Fibroblast of lung (primary cell): ENCODE data around the gene DNAH14. TPM values are rescaled to one million over a fixed set of nuclear protein-coding genes. Genes with fewer than 3 reads are reported as not detected.
"Not testable (repeated sequence)": the region's sequence is repeated elsewhere in the genome, so short reads cannot be mapped to it uniquely, and the experiment has no call there.

Experiments
- DNase-seq, 2 donors: peaks; one replicate each; pipeline versions ENCODE4 v3.0.0 to v3.0.0-alpha.2; 2010; ENCODE audit warnings: low read depth in 2 of 2
- H2AFZ ChIP-seq: 2 replicates; pipeline ENCODE4 v1.5.1; 2012; ENCODE audit warnings: low read length, control low read depth, inconsistent platforms
- H3K27ac ChIP-seq: 2 replicates; pipeline ENCODE4 v1.5.1; 2011; ENCODE audit warnings: low read length, control low read depth; ENCODE audit not compliant: insufficient read depth
- H3K27me3 ChIP-seq: 2 replicates; pipeline ENCODE4 v1.5.1; 2011; ENCODE audit warnings: mild to moderate bottlenecking, low read length; ENCODE audit not compliant: control insufficient read depth, insufficient read depth
- H3K36me3 ChIP-seq: 2 replicates; pipeline ENCODE4 v1.5.1; 2011; ENCODE audit warnings: low read length; ENCODE audit not compliant: control insufficient read depth, insufficient read depth
- H3K4me1 ChIP-seq: 2 replicates; pipeline ENCODE4 v1.5.1; 2011; ENCODE audit warnings: low read length; ENCODE audit not compliant: control insufficient read depth, insufficient read depth; ENCODE audit errors: extremely low read depth
- H3K4me2 ChIP-seq: 2 replicates; pipeline ENCODE4 v1.5.1; 2011; ENCODE audit warnings: low read length, control low read depth; ENCODE audit not compliant: insufficient read depth; ENCODE audit errors: extremely low read depth
- H3K4me3 ChIP-seq, 4 experiments: fragments of 200-600 bp in 1 of 4; sonication (generic) in 1 of 4; replicated peaks in 1 of 4; 2 replicates each; pipeline ENCODE4 v1.5.1; 2011 to 2016; ENCODE audit warnings: low read length in 4 of 4, low read depth in 3 of 4, mild to moderate bottlenecking in 3 of 4, control low read depth in 2 of 4, inconsistent platforms in 1 of 4, mixed read lengths in 1 of 4; ENCODE audit not compliant: insufficient read depth in 1 of 4; ENCODE audit errors: control extremely low read depth in 1 of 4
- H3K79me2 ChIP-seq: 2 replicates; pipeline ENCODE4 v1.5.1; 2012; ENCODE audit warnings: mild to moderate bottlenecking, low read length, inconsistent platforms; ENCODE audit not compliant: control insufficient read depth, insufficient read depth
- H3K9ac ChIP-seq: 2 replicates; pipeline ENCODE4 v1.5.1; 2011; ENCODE audit warnings: mild to moderate bottlenecking, low read length, control low read depth; ENCODE audit not compliant: insufficient read depth
- H3K9me3 ChIP-seq: 2 replicates; pipeline ENCODE4 v1.5.1; 2012; ENCODE audit warnings: low read depth, low read length; ENCODE audit not compliant: control insufficient read depth, insufficient read depth
- H4K20me1 ChIP-seq: 2 replicates; pipeline ENCODE4 v1.5.1; 2011; ENCODE audit warnings: low read length; ENCODE audit not compliant: control insufficient read depth, insufficient read depth; ENCODE audit errors: extremely low read depth
- EZH2 ChIP-seq: IDR thresholded peaks from 2 replicates; pipeline ENCODE4 v1.5.1; 2012; ENCODE audit warnings: low read length, control low read depth, mild to moderate bottlenecking; ENCODE audit errors: missing control alignments
- polyA plus RNA-seq, 2 donors: library from polyadenylated mRNA; depleted of rRNA in 1 of 2; stranded (reverse) in 1 of 2; unstranded in 1 of 2; fragments of >200 nt; gene quantifications; 2 replicates each; pipeline ENCODE4 v1.2.1, GENCODE V29; 2011 to 2012; ENCODE audit warnings: missing spikeins in 1 of 2
- total RNA-seq: library from RNA; depleted of rRNA; stranded (reverse); fragments of >200 nt; gene quantifications from 2 replicates; pipeline ENCODE4 v1.2.1, GENCODE V29; 2014
- TF ChIP-seq, protein P1 (sequence below), 2 donors: IDR thresholded peaks in 1 of 2; conservative IDR thresholded peaks in 1 of 2; 1 replicate in 1 of 2; 2 replicates in 1 of 2; pipeline ENCODE4 v1.5.1; 2011 to 2012; ENCODE audit warnings: low read length in 2 of 2, control low read depth in 1 of 2, inconsistent platforms in 1 of 2, low read depth in 1 of 2, mild to moderate bottlenecking in 1 of 2

Gene DNAH14
- total and polyA plus RNA-seq, 2 donors (not counting 1 experiment from before 2014, with no cell fraction given): 5.4 to 19.7 TPM

DNA sequence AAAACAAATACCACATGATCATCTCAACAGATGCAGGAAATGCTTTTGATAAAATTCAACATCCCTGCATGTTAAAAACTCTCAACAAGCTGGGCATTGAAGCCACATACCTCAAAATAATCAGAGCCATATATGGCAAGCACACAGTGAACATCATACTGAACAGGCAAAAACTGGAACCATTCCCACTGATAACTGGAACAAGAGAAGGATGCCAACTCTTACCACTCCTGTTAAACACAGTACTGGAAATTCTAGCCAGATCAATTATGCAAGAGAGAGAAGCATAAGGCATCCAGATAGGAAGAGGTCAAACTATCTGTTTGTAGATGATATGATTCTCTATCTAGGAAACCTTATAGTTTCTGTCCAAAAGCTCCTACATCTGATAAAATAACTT is 91.6 kb downstream of the DNAH14 start:
- H3K9me3 ChIP-seq: no peaks in the 10 kb centered on the region
- no peaks in the 10 kb centered on the region for H3K36me3 ChIP-seq
- no peaks in the 10 kb centered on the region for H3K4me1 ChIP-seq
- no peak overlapping the region for H2AFZ ChIP-seq
- no peaks in the 10 kb centered on the region for H4K20me1 ChIP-seq
- no peak overlapping the region for H3K4me2 ChIP-seq
- peak in 1 of 2 donors; percentile 6 for DNase-seq
- no peak overlapping the region for H3K9ac ChIP-seq
- no peaks in the 10 kb centered on the region for H3K27me3 ChIP-seq
- no peaks in the 10 kb centered on the region for H3K79me2 ChIP-seq
- TF ChIP-seq EZH2: no peak
- TF ChIP-seq, protein P1, sequence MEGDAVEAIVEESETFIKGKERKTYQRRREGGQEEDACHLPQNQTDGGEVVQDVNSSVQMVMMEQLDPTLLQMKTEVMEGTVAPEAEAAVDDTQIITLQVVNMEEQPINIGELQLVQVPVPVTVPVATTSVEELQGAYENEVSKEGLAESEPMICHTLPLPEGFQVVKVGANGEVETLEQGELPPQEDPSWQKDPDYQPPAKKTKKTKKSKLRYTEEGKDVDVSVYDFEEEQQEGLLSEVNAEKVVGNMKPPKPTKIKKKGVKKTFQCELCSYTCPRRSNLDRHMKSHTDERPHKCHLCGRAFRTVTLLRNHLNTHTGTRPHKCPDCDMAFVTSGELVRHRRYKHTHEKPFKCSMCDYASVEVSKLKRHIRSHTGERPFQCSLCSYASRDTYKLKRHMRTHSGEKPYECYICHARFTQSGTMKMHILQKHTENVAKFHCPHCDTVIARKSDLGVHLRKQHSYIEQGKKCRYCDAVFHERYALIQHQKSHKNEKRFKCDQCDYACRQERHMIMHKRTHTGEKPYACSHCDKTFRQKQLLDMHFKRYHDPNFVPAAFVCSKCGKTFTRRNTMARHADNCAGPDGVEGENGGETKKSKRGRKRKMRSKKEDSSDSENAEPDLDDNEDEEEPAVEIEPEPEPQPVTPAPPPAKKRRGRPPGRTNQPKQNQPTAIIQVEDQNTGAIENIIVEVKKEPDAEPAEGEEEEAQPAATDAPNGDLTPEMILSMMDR (conservative IDR thresholded peaks at IDR 0.05 in 1 of 2, IDR thresholded peaks at IDR 0.05 in 1 of 2; ENCODE audit: low read depth in 1 of 2, low read length in 2 of 2): no peak
- H3K27ac ChIP-seq: no peak overlapping the region
- H3K4me3 ChIP-seq: no peak overlapping the region

DNA sequence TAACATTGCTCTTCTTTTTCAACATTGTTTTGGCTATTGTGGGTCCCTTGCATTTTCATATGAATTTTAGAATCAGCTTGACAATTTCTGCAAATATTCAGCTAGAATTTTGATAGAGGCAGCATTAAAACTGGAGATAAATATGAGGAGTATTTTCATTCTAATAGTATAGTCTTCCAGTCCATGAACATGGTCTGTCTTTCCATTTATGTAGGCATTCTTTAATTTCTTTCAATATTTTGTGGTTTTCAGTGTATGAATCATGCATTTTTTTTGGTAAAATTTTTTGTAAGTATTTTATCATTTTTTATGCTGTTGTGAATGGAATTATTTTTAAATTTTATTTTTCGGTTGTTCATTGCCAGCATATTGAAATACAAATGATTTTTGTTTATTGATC is 97.2 kb downstream of the DNAH14 start:
- DNase-seq: no peak
- no peak for TF ChIP-seq EZH2
- TF ChIP-seq, protein P1 (conservative IDR thresholded peaks at IDR 0.05 in 1 of 2, IDR thresholded peaks at IDR 0.05 in 1 of 2; ENCODE audit: low read depth in 1 of 2, low read length in 2 of 2): no peak
- H3K4me1 ChIP-seq: no peaks in the 10 kb centered on the region
- no peaks in the 10 kb centered on the region for H3K79me2 ChIP-seq
- H3K4me2 ChIP-seq: no peak overlapping the region
- no peak overlapping the region for H3K9ac ChIP-seq
- H3K36me3 ChIP-seq: no peaks in the 10 kb centered on the region
- no peak overlapping the region for H2AFZ ChIP-seq
- H3K4me3 ChIP-seq: no peak overlapping the region
- no peaks in the 10 kb centered on the region for H3K9me3 ChIP-seq
- no peaks in the 10 kb centered on the region for H4K20me1 ChIP-seq
- no peak overlapping the region for H3K27ac ChIP-seq
- no peaks in the 10 kb centered on the region for H3K27me3 ChIP-seq

DNA sequence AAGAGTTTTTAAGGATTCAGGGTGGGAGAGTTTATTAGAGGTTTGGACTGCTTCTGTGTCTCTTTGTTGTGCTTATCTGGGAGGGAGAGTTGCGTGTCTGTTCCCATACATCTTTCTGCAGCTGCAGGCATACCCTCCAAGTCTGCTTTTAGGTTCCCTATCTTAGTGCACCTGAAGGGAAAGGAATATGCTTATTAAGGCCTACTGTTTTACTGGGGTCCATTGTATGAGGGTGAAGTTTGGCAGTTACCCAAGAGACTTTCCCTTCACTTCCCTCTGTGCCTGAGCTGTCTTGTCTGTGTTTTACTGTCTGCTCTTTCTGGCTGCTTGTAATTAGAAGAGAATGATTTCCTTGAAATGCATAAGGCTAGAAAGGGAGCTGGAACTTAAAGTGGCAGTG is 107.0 kb downstream of the DNAH14 start:
- not testable (repeated sequence) for H3K27ac ChIP-seq, H2AFZ ChIP-seq

More for the DNA sequence above, 107.0 kb downstream of the DNAH14 start:
- not testable (repeated sequence) for H3K27me3 ChIP-seq, H3K9me3 ChIP-seq, H3K4me2 ChIP-seq, H3K4me1 ChIP-seq, DNase-seq, H3K4me3 ChIP-seq, H3K79me2 ChIP-seq, H4K20me1 ChIP-seq, H3K9ac ChIP-seq, H3K36me3 ChIP-seq
